Heart right ventricle (tissue), 16 donors: Measurements from ENCODE around the gene SMIM12. TPM values are rescaled to one million over a fixed set of nuclear protein-coding genes. Genes with fewer than 3 reads are reported as not detected.

ENCODE experiments used
- ATAC-seq, 8 donors: fragments of 200-7000 bp; cut with Tn5 transposase; one replicate each; pipeline ENCODE4 v1.9.1; 2020; ENCODE audit warnings: mild to moderate bottlenecking in 8 of 8, moderate library complexity in 8 of 8, moderate number of reproducible peaks in 1 of 8
- DNase-seq, 2 donors: peaks; one replicate each; pipeline ENCODE4 v3.0.0-alpha.2; 2020
- H3K27ac ChIP-seq, 10 donors: fragments of 200-600 bp; sonication (generic) in 2 of 10; one replicate each; pipeline versions ENCODE4 v1.5.0 to v1.8.0; 2020 to 2022; ENCODE audit warnings: mild to moderate bottlenecking in 3 of 10
- H3K27me3 ChIP-seq, 7 donors: fragments of 200-600 bp; one replicate each; pipeline ENCODE4 v1.8.0; 2021 to 2022; ENCODE audit warnings: mild to moderate bottlenecking in 2 of 7
- H3K36me3 ChIP-seq, 9 donors: fragments of 200-600 bp; sonication (generic) in 1 of 9; one replicate each; pipeline versions ENCODE4 v1.5.0 to v1.8.0; 2020 to 2022; ENCODE audit warnings: mild to moderate bottlenecking in 2 of 9
- H3K4me1 ChIP-seq, 9 donors: fragments of 200-600 bp; sonication (generic) in 1 of 9; one replicate each; pipeline versions ENCODE4 v1.5.0 to v1.8.0; 2020 to 2022; ENCODE audit warnings: mild to moderate bottlenecking in 4 of 9
- H3K4me3 ChIP-seq, 10 donors: fragments of 200-600 bp; sonication (generic) in 2 of 10; one replicate each; pipeline versions ENCODE4 v1.5.0 to v1.8.0; 2020 to 2022; ENCODE audit warnings: mild to moderate bottlenecking in 7 of 10, moderate library complexity in 2 of 10
- H3K9me3 ChIP-seq, 11 donors: fragments of 200-600 bp in 10 of 11; sonication (generic) in 2 of 11; one replicate each; pipeline versions ENCODE4 v1.5.0 to v1.8.0; 2013 to 2022; ENCODE audit warnings: mild to moderate bottlenecking in 2 of 11, control low read depth in 1 of 11, moderate library complexity in 1 of 11
- WGBS, 2 donors: extraction: QIAGEN DNeasy Blood & Tissue Kit; methylation state at CpG; one replicate each; pipeline ENCODE4 v1.1.7; 2013; ENCODE audit warnings: inconsistent platforms in 1 of 2; 5-methylcytosine and 5-hydroxymethylcytosine counted together
- intact Hi-C, 10 donors: fragments of 100-400 bp; cut with DNase I; formaldehyde crosslinking; loops; one replicate each; pipeline versions ENCODE4 v1.11.1 to v1.14.2; 2022
- polyA plus RNA-seq, 2 donors: library from polyadenylated mRNA; stranded (reverse); fragments of 200-250 nt; gene quantifications; one replicate each; pipeline ENCODE4 v1.2.3, GENCODE V29; 2013
- total RNA-seq, 10 donors: library from RNA; stranded (reverse); fragmentation: NEBNext Ultra II Directional in 3 of 10; extraction: Animal tissue kit (Norgen Biotek cat#: 25700) in 3 of 10; gene quantifications; one replicate each; pipeline versions ENCODE4 v1.2.1 to v1.2.4, GENCODE V29; 2021 to 2023
- TF ChIP-seq, protein P1 (sequence below), 9 donors: fragments of 200-600 bp; sonication (generic) in 2 of 9; IDR thresholded peaks; one replicate each; pipeline versions ENCODE4 v1.5.0 to v1.8.0; 2021 to 2022; ENCODE audit warnings: antibody characterized with exemption in 9 of 9, mild to moderate bottlenecking in 5 of 9, moderate library complexity in 1 of 9
- donor health status: Arrhythmogenic right ventricular cardiomyopathy.
- donor health status: ischemic (EF 13 %, LVEDD 7.1; RV severe dilation, severe dysfunction).
- donor health status: healthy with polysubstance abuse.
- donor health status: DM: no; HTN: yes; CAD: no.
- donor health status: DM: no; HTN: no; CAD: no.
- donor health status: ischemic (EF 25% LVEDD 6.9; RV normal size, moderate dysfunction).
- donor health status: ischemic (EF 25% LVEDD 5.7; RV mildly dilated, moderate dysfunction).
- donor health status: healthy.
- donor health status: DM: yes; HTN: yes; CAD: no.
- donor health status: Ischemic cardiomyopathy.
- donor health status: ischemic (EF 35%, LVEDD 5.7; RV mildly dilated, moderate dysfunction).
- donor health status: nonischemic (EF 11% LVEDD 7.7; RV severe dilation, severe dysfunction).
- donor health status: DM: yes; HTN: yes; CAD: no.
- donor health status: PGD.
- donor health status: ischemic (EF 29% LVEDD 5.4; RV normal size, mild dysfunction).
- donor health status: nonischemic (EF 23%, LVEDD 6.1; RV moderate dilation, normal function).

The SMIM12 gene
- total and polyA plus RNA-seq, 12 donors, result 9.7 to 78.1 (median 43.7) TPM

DNA sequence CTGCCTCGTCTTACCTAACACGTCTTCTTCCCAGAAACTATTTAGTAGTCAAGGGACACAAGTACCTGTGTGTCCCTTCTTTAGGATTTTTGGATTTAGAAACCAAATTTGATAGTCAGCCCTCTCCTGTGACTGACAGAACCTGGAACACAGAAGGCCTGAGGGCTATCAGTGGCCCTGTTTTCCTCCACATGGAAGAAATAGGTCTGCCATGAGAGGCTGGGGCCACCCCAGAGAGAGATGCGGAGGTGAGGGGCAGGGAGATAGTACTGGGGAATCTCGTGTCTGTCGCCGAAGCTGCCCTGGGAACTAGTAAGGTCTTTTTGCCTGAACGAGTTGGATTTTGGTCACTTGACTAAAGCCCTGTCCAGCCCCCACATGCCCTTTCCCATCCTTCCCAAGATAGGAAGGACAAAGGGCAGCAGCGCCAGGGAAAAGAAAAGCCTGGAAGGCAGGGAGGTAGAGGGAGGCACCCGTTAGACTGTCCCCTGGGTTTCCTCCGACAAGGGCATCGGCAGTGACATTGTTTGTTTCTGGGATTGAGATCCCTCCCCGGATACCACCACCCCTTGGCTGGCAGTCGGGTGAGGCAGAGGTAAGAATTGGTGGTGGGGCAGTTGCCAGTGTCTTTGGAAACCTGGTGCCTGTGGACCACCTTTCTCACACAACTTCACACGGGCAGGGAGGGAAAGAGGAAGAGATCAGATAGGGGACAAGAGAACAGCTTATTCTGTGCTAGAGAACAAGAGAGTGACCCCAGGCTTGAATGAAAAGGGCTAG, 19.8 kb downstream of the SMIM12 start:
- Histone ChIP-seq H3K27me3 (no peaks in the 10 kb centered on the region), H3K36me3 (no peaks in the 10 kb centered on the region), H3K9me3 (no peaks in the 10 kb centered on the region), H3K4me1 (peaks cover 6 to 96% (median 61%) of the 10 kb centered on the region in 9 donors), H3K4me3 (no peak overlapping the region), H3K27ac (peak overlapping the region in 6 of 10 donors; percentile 0 to 92 (median 41))
- intact Hi-C loops, result no loop called here
- no peak for ATAC-seq
- WGBS, 2 donors, result 73 to 77% methylated on average over 14 of the region's 14 CpGs
- TF ChIP-seq, protein P1, sequence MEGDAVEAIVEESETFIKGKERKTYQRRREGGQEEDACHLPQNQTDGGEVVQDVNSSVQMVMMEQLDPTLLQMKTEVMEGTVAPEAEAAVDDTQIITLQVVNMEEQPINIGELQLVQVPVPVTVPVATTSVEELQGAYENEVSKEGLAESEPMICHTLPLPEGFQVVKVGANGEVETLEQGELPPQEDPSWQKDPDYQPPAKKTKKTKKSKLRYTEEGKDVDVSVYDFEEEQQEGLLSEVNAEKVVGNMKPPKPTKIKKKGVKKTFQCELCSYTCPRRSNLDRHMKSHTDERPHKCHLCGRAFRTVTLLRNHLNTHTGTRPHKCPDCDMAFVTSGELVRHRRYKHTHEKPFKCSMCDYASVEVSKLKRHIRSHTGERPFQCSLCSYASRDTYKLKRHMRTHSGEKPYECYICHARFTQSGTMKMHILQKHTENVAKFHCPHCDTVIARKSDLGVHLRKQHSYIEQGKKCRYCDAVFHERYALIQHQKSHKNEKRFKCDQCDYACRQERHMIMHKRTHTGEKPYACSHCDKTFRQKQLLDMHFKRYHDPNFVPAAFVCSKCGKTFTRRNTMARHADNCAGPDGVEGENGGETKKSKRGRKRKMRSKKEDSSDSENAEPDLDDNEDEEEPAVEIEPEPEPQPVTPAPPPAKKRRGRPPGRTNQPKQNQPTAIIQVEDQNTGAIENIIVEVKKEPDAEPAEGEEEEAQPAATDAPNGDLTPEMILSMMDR (IDR thresholded peaks at IDR 0.05), result no peak
- DNase-seq, result no peak

DNA sequence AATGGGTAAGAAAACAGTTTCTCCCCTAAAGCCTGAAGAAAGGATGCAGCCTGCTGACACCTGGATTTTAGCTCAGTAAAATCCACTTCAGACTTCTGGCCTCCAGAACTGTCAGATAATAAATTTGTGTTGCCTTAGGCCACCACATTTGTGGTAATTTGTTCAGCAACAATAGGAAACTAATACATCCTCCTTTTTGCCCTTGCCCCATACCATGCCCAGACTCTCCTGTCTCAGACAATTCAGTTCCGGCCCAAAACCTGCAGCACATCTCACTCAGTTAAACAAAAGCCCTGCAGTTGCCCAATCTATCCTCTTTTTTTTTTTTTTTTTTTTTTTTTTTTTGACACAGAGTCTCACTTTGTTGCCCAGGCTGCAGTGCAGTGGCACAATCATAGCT, 25.8 kb downstream of the SMIM12 start:
- Histone ChIP-seq H3K9me3 (no peaks in the 10 kb centered on the region), H3K27ac (peak overlapping the region in 4 of 10 donors; percentile 35 to 85 (median 84)), H3K4me3 (no peak overlapping the region), H3K36me3 (peaks cover 0 to 9% (median 0%) of the 10 kb centered on the region in 9 donors), H3K27me3 (no peaks in the 10 kb centered on the region), H3K4me1 (peaks cover 0 to 84% (median 33%) of the 10 kb centered on the region in 9 donors)
- TF ChIP-seq, protein P1 (IDR thresholded peaks at IDR 0.05), result no peak
- 93 to 95% methylated on average over 1 of the region's 1 CpG for WGBS, 2 donors
- no peak for ATAC-seq
- intact Hi-C loops, result no loop called here
- no peak for DNase-seq

DNA sequence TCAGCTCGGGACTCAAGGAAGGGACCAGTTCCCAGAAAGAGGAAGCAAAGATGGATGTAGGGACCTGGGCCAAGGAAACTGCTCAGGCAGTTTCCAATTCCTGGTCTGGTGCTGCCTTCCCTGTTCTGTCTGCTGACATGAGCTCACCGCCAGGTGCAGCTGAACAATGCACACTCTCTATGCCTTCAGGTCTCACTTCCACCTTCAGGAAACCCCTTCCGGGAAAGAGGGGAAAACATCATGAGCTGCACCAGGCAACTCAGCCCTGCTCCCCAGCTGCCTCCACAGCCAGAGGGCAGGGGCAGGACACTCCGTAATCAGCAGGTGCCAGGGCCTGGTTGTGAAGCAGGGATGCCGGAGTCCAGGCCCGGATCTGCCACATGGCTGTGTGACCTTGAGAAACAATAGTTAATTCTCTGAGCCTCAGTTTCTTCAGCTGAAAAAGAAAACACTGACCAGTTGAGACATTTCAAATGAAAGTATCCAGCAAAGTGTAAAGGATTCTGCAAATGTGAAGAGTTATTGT, 27.8 kb downstream of the SMIM12 start:
- H3K4me1 ChIP-seq, result peaks cover 0 to 83% (median 21%) of the 10 kb centered on the region in 9 donors

DNA sequence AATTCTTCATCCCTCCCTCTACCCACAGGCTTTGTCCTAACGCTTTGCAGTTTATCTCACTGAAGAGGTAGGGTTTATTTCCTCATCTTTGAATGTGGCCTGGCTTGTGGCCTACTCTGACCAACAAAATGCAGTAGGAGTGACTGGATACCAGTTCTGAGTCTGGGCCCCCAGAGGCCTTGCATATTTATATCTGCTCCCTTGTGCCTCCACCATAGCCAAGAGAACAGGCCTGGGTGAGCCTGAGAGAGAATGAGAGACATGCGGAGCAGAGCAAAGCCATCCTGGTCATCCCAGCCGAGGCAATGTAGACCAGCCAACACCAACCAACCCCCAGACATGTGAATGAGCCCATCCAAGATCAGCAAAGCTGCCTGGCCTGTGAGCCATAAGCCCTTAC, 30.3 kb downstream of the SMIM12 start:
- H3K27ac ChIP-seq, result peak overlapping the region in 2 of 10 donors; percentile 22 to 41
- H3K4me1 ChIP-seq, result peaks cover 0 to 82% (median 15%) of the 10 kb centered on the region in 9 donors
- ATAC-seq (peak in 1 of 8 donors; percentile 42), DNase-seq (no peak)
- 75 to 89% methylated on average over 3 of the region's 3 CpGs for WGBS, 2 donors
- H3K4me3 ChIP-seq, result no peak overlapping the region
- H3K9me3 ChIP-seq, result peaks cover 0 to under 1% (median 0%) of the 10 kb centered on the region in 11 donors
- intact Hi-C loops, result no loop called here
- TF ChIP-seq, protein P1 (IDR thresholded peaks at IDR 0.05), result no peak
- H3K27me3 ChIP-seq, result no peaks in the 10 kb centered on the region
- peaks cover 0 to 9% (median 0%) of the 10 kb centered on the region in 9 donors for H3K36me3 ChIP-seq

More for the DNA sequence above, 27.8 kb downstream of the SMIM12 start:
- Histone ChIP-seq H3K36me3 (peaks cover 0 to 9% (median 0%) of the 10 kb centered on the region in 9 donors), H3K27ac (peak overlapping the region in 6 of 10 donors; percentile 19 to 55 (median 40)), H3K27me3 (no peaks in the 10 kb centered on the region), H3K9me3 (no peaks in the 10 kb centered on the region), H3K4me3 (no peak overlapping the region)
- intact Hi-C loops, result no loop called here
- ATAC-seq (no peak), DNase-seq (no peak)
- WGBS, 2 donors, result 77 to 78% methylated on average over 6 of the region's 6 CpGs
- TF ChIP-seq, protein P1 (IDR thresholded peaks at IDR 0.05), result no peak
